ENCODE results near the gene GDF9.

Gene GDF9

GRCh38 chr5:132866342-132867045 lies at the start of gene GDF9, which contains the start of gene UQCRQ:
TSS of gene GDF9 (minus strand) at chr5:132866469. CDS start at chr5:132864533, 1,936 bp downstream.
TSS of gene UQCRQ (plus strand) at chr5:132866642. CDS start at chr5:132866882, 240 bp downstream.
- DNase-seq, result peak; percentile 90 to 91

- no peak for DNase-seq
Measured at GRCh38 chr5:132915681-132916080, 49.4 kb upstream of the GDF9 start.

GRCh38 chr5:132909702-132910101 lies 43.4 kb upstream of the GDF9 start:
- no peak for DNase-seq

GRCh38 chr5:132907161-132907560 lies 40.9 kb upstream of the GDF9 start:
- no peak for DNase-seq

GRCh38 chr5:132905938-132906337 lies 39.7 kb upstream of the GDF9 start:
- DNase-seq, result no peak

GRCh38 chr5:132901730-132902129 lies 35.5 kb upstream of the GDF9 start:
- DNase-seq, result no peak

GRCh38 chr5:132901036-132901435 lies 34.8 kb upstream of the GDF9 start:
- no peak for DNase-seq

- no peak for DNase-seq
Measured at GRCh38 chr5:132898094-132898493, 31.8 kb upstream of the GDF9 start.

GRCh38 chr5:132896685-132897084 lies 30.4 kb upstream of the GDF9 start:
- DNase-seq, result no peak

- no peak for DNase-seq
Measured at GRCh38 chr5:132895719-132896305, 29.5 kb upstream of the GDF9 start.

GRCh38 chr5:132890817-132891216 lies 24.5 kb upstream of the GDF9 start:
- no peak for DNase-seq

GRCh38 chr5:132889501-132889900 lies 23.2 kb upstream of the GDF9 start:
- no peak for DNase-seq

- no peak for DNase-seq
Measured at GRCh38 chr5:132887283-132887682, 21.0 kb upstream of the GDF9 start.

- DNase-seq, result no peak
Measured at GRCh38 chr5:132886064-132886823, 20.0 kb upstream of the GDF9 start.

GRCh38 chr5:132884548-132884947 lies 18.3 kb upstream of the GDF9 start:
- no peak for DNase-seq

GRCh38 chr5:132883261-132883834 lies 17.1 kb upstream of the GDF9 start:
- DNase-seq, result peak; percentile 6 to 30

GRCh38 chr5:132877938-132878337 lies 11.7 kb upstream of the GDF9 start:
- no peak for DNase-seq

- DNase-seq, result no peak
Measured at GRCh38 chr5:132877466-132877865, 11.2 kb upstream of the GDF9 start.

GRCh38 chr5:132876020-132876759 lies 9.9 kb upstream of the GDF9 start:
- no peak for DNase-seq

- no peak for DNase-seq
Measured at GRCh38 chr5:132873930-132874271, 7.6 kb upstream of the GDF9 start.

GRCh38 chr5:132873119-132873929 lies 7.1 kb upstream of the GDF9 start, which contains the start of gene LEAP2:
TSS of gene LEAP2 (plus strand) at chr5:132873668. CDS start at chr5:132873695, 27 bp downstream.
- no peak for DNase-seq

GRCh38 chr5:132872788-132873118 lies 6.5 kb upstream of the GDF9 start:
- DNase-seq, result no peak
